GM23338 (cell line): Measurements from ENCODE around the gene UBASH3A.
"Not testable (repeated sequence)": the region's sequence is repeated elsewhere in the genome, so short reads cannot be mapped to it uniquely, and the experiment has no call there.

ENCODE experiments used
- CREB1 ChIP-seq: fragments of 250-450 bp; sonication (Bioruptor Pico); IDR thresholded peaks from 2 replicates; pipeline ENCODE4 v1.5.0; 2020; ENCODE audit warnings: low read depth, mild to moderate bottlenecking, moderate library complexity
- POLR2AphosphoS5 ChIP-seq: IDR thresholded peaks from 2 replicates; pipeline ENCODE4 v1.6.1; 2016; ENCODE audit warnings: antibody characterized with exemption, low read depth
- ZNF331 ChIP-seq: fragments of 250-450 bp; sonication (Bioruptor Pico); IDR thresholded peaks from 2 replicates; pipeline ENCODE4 v1.5.0; 2020; ENCODE audit warnings: low read depth, mild to moderate bottlenecking, moderate library complexity
- TF ChIP-seq, protein P1 (sequence below), 2 experiments: fragments of 200-600 bp in 1 of 2; sonication (generic) in 1 of 2; conservative IDR thresholded peaks; 2 replicates each; pipeline versions ENCODE4 v1.5.1 to v1.6.1; 2016 to 2017; ENCODE audit warnings: antibody characterized with exemption in 2 of 2, low read depth in 2 of 2, mild to moderate bottlenecking in 2 of 2, moderate library complexity in 1 of 2

DNA sequence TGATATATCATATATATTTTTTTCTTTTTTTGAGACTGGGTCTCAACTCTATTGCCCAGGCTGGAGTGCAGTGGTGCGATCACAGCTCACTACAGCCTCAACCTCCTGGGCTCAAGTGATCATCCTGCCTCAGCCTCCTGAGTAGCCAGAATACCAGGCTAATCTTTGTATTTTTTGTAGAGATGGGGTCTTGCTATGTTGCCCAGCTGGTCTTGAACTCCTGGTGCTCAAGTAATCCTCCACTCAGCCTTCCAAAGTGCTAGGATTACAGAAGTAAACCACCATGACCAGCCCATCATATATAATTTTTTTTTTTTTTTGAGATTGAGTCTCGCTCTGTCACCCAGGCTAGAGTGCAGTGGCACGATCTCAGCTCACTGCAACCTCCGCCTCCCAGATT, 66.0 kb downstream of the UBASH3A start:
- not testable (repeated sequence) for TF ChIP-seq POLR2AphosphoS5, ZNF331, CREB1
- TF ChIP-seq, protein P1, sequence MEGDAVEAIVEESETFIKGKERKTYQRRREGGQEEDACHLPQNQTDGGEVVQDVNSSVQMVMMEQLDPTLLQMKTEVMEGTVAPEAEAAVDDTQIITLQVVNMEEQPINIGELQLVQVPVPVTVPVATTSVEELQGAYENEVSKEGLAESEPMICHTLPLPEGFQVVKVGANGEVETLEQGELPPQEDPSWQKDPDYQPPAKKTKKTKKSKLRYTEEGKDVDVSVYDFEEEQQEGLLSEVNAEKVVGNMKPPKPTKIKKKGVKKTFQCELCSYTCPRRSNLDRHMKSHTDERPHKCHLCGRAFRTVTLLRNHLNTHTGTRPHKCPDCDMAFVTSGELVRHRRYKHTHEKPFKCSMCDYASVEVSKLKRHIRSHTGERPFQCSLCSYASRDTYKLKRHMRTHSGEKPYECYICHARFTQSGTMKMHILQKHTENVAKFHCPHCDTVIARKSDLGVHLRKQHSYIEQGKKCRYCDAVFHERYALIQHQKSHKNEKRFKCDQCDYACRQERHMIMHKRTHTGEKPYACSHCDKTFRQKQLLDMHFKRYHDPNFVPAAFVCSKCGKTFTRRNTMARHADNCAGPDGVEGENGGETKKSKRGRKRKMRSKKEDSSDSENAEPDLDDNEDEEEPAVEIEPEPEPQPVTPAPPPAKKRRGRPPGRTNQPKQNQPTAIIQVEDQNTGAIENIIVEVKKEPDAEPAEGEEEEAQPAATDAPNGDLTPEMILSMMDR (conservative IDR thresholded peaks at IDR 0.05; ENCODE audit: low read depth in 2 of 2): not testable (repeated sequence)
